ENCODE measurements around the gene FAM76B.

DNA sequence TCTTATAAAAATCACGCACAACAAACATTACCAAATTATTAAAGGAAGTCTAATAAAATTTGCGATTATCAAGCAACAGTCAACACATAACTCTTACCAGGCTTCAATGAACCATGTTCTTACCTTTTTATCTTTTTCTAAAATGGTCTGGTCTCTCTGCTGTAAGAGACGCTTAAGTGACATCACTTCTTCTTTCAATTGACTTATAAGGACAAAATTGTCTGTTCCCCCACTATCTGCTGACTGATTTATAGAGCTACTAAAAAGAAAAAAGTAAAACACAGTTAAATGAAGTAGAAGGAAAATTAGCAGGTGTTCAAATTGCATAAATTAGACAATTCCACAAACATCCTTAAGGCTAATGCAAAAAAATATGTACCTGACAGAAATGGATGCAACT lies 10.9 kb downstream of the FAM76B start:
- TF ChIP-seq, protein P1, sequence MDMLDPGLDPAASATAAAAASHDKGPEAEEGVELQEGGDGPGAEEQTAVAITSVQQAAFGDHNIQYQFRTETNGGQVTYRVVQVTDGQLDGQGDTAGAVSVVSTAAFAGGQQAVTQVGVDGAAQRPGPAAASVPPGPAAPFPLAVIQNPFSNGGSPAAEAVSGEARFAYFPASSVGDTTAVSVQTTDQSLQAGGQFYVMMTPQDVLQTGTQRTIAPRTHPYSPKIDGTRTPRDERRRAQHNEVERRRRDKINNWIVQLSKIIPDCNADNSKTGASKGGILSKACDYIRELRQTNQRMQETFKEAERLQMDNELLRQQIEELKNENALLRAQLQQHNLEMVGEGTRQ (IDR thresholded peaks at IDR 0.05): no peak
- TF ChIP-seq RNF2 (IDR thresholded peaks at IDR 0.05; ENCODE audit: borderline replicate concordance, low read depth) (no peak), HOXA7 (CRISPR knock-in tag; IDR thresholded peaks at IDR 0.05) (no peak)
